Effector CD8-positive, alpha-beta T cell (primary cell): ENCODE measurements around the gene NRP1.

ENCODE experiments used
- DNase-seq: peaks from one replicate; lab custom pipeline; 2025; lab: John Stamatoyannopoulos, UW

Gene NRP1

GRCh38 chr10:33290321-33291052 is 44.0 kb downstream of the NRP1 start:
- no peak for DNase-seq

GRCh38 chr10:33289776-33290175 is 44.7 kb downstream of the NRP1 start:
- no peak for DNase-seq

- no peak for DNase-seq
Observed at GRCh38 chr10:33288127-33288526, 46.3 kb downstream of the NRP1 start.

- no peak for DNase-seq
Observed at GRCh38 chr10:33287112-33287511, 47.4 kb downstream of the NRP1 start.

GRCh38 chr10:33286157-33286934 is 48.1 kb downstream of the NRP1 start:
- no peak for DNase-seq

- no peak for DNase-seq
Observed at GRCh38 chr10:33284945-33285344, 49.5 kb downstream of the NRP1 start.

GRCh38 chr10:33279811-33280602 is 54.5 kb downstream of the NRP1 start:
- no peak for DNase-seq

GRCh38 chr10:33279276-33279675 is 55.2 kb downstream of the NRP1 start:
- DNase-seq = no peak

- no peak for DNase-seq
Observed at GRCh38 chr10:33278198-33278597, 56.3 kb downstream of the NRP1 start.

GRCh38 chr10:33277135-33277536 is 57.3 kb downstream of the NRP1 start:
- DNase-seq = no peak

- no peak for DNase-seq
Observed at GRCh38 chr10:33276282-33276923, 58.1 kb downstream of the NRP1 start.

- DNase-seq = no peak
Observed at GRCh38 chr10:33274096-33274785, 60.2 kb downstream of the NRP1 start.

GRCh38 chr10:33273295-33274002 is 61.0 kb downstream of the NRP1 start:
- no peak for DNase-seq

- DNase-seq = no peak
Observed at GRCh38 chr10:33272635-33273034, 61.8 kb downstream of the NRP1 start.

GRCh38 chr10:33271969-33272583 is 62.4 kb downstream of the NRP1 start:
- DNase-seq = no peak

GRCh38 chr10:33270971-33271370 is 63.5 kb downstream of the NRP1 start:
- DNase-seq = no peak

- DNase-seq = no peak
Observed at GRCh38 chr10:33267708-33268107, 66.8 kb downstream of the NRP1 start.

GRCh38 chr10:33265621-33266020 is 68.8 kb downstream of the NRP1 start:
- no peak for DNase-seq

GRCh38 chr10:33263453-33263852 is 71.0 kb downstream of the NRP1 start:
- DNase-seq = no peak

- DNase-seq = no peak
Observed at GRCh38 chr10:33262871-33263270, 71.6 kb downstream of the NRP1 start.
